Keratinocyte (primary cell): Measurements from ENCODE around the gene TLL1. TPM values are rescaled to one million over a fixed set of nuclear protein-coding genes. Genes with fewer than 3 reads are reported as not detected.

ENCODE experiments used
- DNase-seq: peaks from one replicate; pipeline ENCODE4 v3.0.0-alpha.2; 2011; ENCODE audit warnings: low read depth, missing footprints, low spot score
- FAIRE-seq: peaks from 2 replicates; lab custom pipeline; 2011; peaks lifted over from hg19 to GRCh38; lab: Jason Lieb, UNC
- H2AFZ ChIP-seq: 2 replicates; pipeline ENCODE4 v1.6.0; 2012; ENCODE audit warnings: low read length, control low read depth, inconsistent platforms; ENCODE audit not compliant: control insufficient read depth
- H3K27ac ChIP-seq: 2 replicates; pipeline ENCODE4 v1.5.1; 2011; ENCODE audit warnings: low read length; ENCODE audit not compliant: control insufficient read depth, insufficient read depth
- H3K27me3 ChIP-seq: 3 replicates; pipeline ENCODE4 v1.6.0; 2011; ENCODE audit warnings: low read length; ENCODE audit not compliant: control insufficient read depth, insufficient read depth; ENCODE audit errors: extremely low read depth
- H3K36me3 ChIP-seq, 2 experiments: 2 replicates in 1 of 2; 3 replicates in 1 of 2; pipeline ENCODE4 v1.5.1; 2011; ENCODE audit warnings: low read length in 2 of 2, mild to moderate bottlenecking in 1 of 2; ENCODE audit not compliant: control insufficient read depth in 2 of 2, insufficient read depth in 2 of 2; ENCODE audit errors: extremely low read depth in 1 of 2
- H3K4me1 ChIP-seq: 3 replicates; pipeline ENCODE4 v1.5.1; 2011; ENCODE audit warnings: low read length; ENCODE audit not compliant: control insufficient read depth, insufficient read depth; ENCODE audit errors: extremely low read depth
- H3K4me2 ChIP-seq: 3 replicates; pipeline ENCODE4 v1.6.0; 2011; ENCODE audit warnings: low read depth, low read length; ENCODE audit not compliant: control insufficient read depth, insufficient read depth; ENCODE audit errors: extremely low read depth
- H3K4me3 ChIP-seq, 3 experiments: fragments of 200-600 bp in 1 of 3; sonication (generic) in 1 of 3; 2 replicates in 2 of 3; 3 replicates in 1 of 3; pipeline ENCODE4 v1.5.1; 2011 to 2016; ENCODE audit warnings: low read length in 3 of 3, mild to moderate bottlenecking in 3 of 3, control low read depth in 2 of 3, inconsistent platforms in 1 of 3, low read depth in 1 of 3, mixed read lengths in 1 of 3, mixed run types in 1 of 3, moderate library complexity in 1 of 3; ENCODE audit not compliant: control insufficient read depth in 2 of 3, insufficient read depth in 2 of 3; ENCODE audit errors: extremely low read depth in 1 of 3
- H3K79me2 ChIP-seq: 2 replicates; pipeline ENCODE4 v1.6.0; 2012; ENCODE audit warnings: low read length; ENCODE audit not compliant: control insufficient read depth, insufficient read depth
- H3K9ac ChIP-seq: 3 replicates; pipeline ENCODE4 v1.6.0; 2011; ENCODE audit warnings: low read length; ENCODE audit not compliant: control insufficient read depth, insufficient read depth; ENCODE audit errors: extremely low read depth
- H3K9me1 ChIP-seq: 3 replicates; pipeline ENCODE4 v1.6.0; 2011; ENCODE audit warnings: low read length; ENCODE audit not compliant: control insufficient read depth, insufficient read depth; ENCODE audit errors: extremely low read depth
- H3K9me3 ChIP-seq: 2 replicates; pipeline ENCODE4 v1.5.1; 2012; ENCODE audit warnings: low read depth, low read length; ENCODE audit not compliant: control insufficient read depth
- H4K20me1 ChIP-seq: 3 replicates; pipeline ENCODE4 v1.6.0; 2011; ENCODE audit warnings: low read length; ENCODE audit not compliant: control insufficient read depth, insufficient read depth; ENCODE audit errors: extremely low read depth
- EZH2 ChIP-seq: IDR thresholded peaks from one replicate; pipeline ENCODE4 v1.6.1; 2012; ENCODE audit warnings: inconsistent platforms, mild to moderate bottlenecking, low read length, moderate library complexity
- dilution Hi-C: fragments of 300-500 bp; cut with MboI; formaldehyde crosslinking; loops from one replicate; pipeline ENCODE4 v1.7.0; 2020; ENCODE audit warnings: low sequenced_read_pairs; ENCODE audit not compliant: extremely low pct_ligation_motif_present
- polyA plus RNA-seq, 5 experiments: library from polyadenylated mRNA; depleted of rRNA in 3 of 5; stranded (reverse) in 3 of 5; stranded (forward) in 1 of 5; unstranded in 1 of 5; fragments of >200 nt; gene quantifications; 1 replicate in 1 of 5; 2 replicates in 3 of 5; 3 replicates in 1 of 5; pipeline versions ENCODE4 v1.2.1 to v1.2.3, GENCODE V29; 2011 to 2012; ENCODE audit warnings: missing spikeins in 2 of 5, low read depth in 1 of 5, low replicate concordance in 1 of 5
- TF ChIP-seq, protein P1 (sequence below), 3 experiments: IDR thresholded peaks in 1 of 3; conservative IDR thresholded peaks in 1 of 3; optimal IDR thresholded peaks in 1 of 3; 2 replicates in 2 of 3; 3 replicates in 1 of 3; pipeline versions ENCODE3 to v1.5.1; 2011; ENCODE audit warnings: low read length in 3 of 3, mild to moderate bottlenecking in 3 of 3, moderate library complexity in 2 of 3, control low read depth in 1 of 3, inconsistent platforms in 1 of 3; ENCODE audit not compliant: insufficient read depth in 2 of 3; ENCODE audit errors: extremely low read depth in 1 of 3

Gene TLL1
- polyA plus RNA-seq, 1 donor (not counting 4 experiments of a cell fraction or from before 2014, with no cell fraction given), result 1.5 TPM

DNA sequence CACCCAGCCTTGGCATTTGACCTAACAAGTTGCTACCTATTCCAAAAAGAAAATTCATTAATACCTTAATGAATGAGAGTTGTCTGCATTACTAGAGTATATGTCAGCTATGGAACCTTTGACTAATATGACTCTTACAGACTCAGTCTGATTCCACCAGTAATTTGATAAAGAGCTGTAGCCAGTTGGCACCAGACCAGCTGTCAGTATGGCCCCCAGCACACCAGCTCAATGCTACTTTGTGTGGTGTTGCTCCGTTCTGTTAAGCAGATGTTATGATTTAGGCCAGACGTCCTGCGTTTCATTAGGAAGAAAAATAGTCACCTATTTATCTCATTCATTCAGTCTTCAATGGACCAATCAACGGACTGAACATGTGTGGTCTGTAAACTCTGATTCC, 215.5 kb downstream of the TLL1 start:
- dilution Hi-C loops, result no loop called here
- Histone ChIP-seq H3K9ac (no peak overlapping the region), H3K27me3 (no peaks in the 10 kb centered on the region), H3K36me3 (no peaks in the 10 kb centered on the region), H3K4me1 (peaks cover 2% of the 10 kb centered on the region), H3K27ac (no peak overlapping the region), H3K9me3 (no peaks in the 10 kb centered on the region), H2AFZ (no peak overlapping the region), H3K4me3 (no peak overlapping the region), H3K9me1 (no peaks in the 10 kb centered on the region), H3K4me2 (no peak overlapping the region), H4K20me1 (no peaks in the 10 kb centered on the region), H3K79me2 (no peaks in the 10 kb centered on the region)
- no peak for FAIRE-seq
- no peak for DNase-seq
- TF ChIP-seq, protein P1, sequence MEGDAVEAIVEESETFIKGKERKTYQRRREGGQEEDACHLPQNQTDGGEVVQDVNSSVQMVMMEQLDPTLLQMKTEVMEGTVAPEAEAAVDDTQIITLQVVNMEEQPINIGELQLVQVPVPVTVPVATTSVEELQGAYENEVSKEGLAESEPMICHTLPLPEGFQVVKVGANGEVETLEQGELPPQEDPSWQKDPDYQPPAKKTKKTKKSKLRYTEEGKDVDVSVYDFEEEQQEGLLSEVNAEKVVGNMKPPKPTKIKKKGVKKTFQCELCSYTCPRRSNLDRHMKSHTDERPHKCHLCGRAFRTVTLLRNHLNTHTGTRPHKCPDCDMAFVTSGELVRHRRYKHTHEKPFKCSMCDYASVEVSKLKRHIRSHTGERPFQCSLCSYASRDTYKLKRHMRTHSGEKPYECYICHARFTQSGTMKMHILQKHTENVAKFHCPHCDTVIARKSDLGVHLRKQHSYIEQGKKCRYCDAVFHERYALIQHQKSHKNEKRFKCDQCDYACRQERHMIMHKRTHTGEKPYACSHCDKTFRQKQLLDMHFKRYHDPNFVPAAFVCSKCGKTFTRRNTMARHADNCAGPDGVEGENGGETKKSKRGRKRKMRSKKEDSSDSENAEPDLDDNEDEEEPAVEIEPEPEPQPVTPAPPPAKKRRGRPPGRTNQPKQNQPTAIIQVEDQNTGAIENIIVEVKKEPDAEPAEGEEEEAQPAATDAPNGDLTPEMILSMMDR (optimal IDR thresholded peaks at IDR 0.05 in 1 of 3, IDR thresholded peaks at IDR 0.05 in 1 of 3, conservative IDR thresholded peaks at IDR 0.05 in 1 of 3; ENCODE audit: extremely low read depth in 1 of 3, insufficient read depth in 2 of 3, low read length in 3 of 3), result no peak
- TF ChIP-seq EZH2, result no peak

DNA sequence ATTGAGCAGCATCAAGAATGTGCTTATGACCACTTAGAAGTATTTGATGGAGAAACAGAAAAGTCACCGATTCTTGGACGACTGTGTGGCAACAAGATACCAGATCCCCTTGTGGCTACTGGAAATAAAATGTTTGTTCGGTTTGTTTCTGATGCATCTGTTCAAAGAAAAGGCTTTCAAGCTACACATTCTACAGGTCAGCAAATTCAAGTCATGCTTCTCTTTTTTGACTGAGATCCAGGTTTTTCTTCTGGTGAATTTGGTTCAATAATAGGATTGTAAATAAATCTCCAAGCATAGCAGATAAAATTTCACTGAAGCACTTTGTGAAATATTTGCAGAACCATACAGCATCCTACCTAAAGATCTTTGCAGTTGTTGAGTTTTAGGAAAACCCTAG, 218.1 kb downstream of the TLL1 start:
- Histone ChIP-seq H3K9ac (no peak overlapping the region), H3K9me1 (no peaks in the 10 kb centered on the region), H3K27me3 (no peaks in the 10 kb centered on the region), H3K4me1 (peaks cover 2% of the 10 kb centered on the region), H3K9me3 (no peaks in the 10 kb centered on the region), H3K79me2 (no peaks in the 10 kb centered on the region), H3K4me2 (no peak overlapping the region), H4K20me1 (no peaks in the 10 kb centered on the region), H3K36me3 (no peaks in the 10 kb centered on the region), H2AFZ (no peak overlapping the region), H3K27ac (no peak overlapping the region), H3K4me3 (no peak overlapping the region)
- TF ChIP-seq EZH2, result no peak
- TF ChIP-seq, protein P1 (optimal IDR thresholded peaks at IDR 0.05 in 1 of 3, IDR thresholded peaks at IDR 0.05 in 1 of 3, conservative IDR thresholded peaks at IDR 0.05 in 1 of 3; ENCODE audit: extremely low read depth in 1 of 3, insufficient read depth in 2 of 3, low read length in 3 of 3), result no peak
- DNase-seq, result no peak
- no peak for FAIRE-seq
- dilution Hi-C loops, result no loop called here
